Lower lobe of right lung (tissue), 2 donors: Measurements from ENCODE around the gene PSD2. TPM values are rescaled to one million over a fixed set of nuclear protein-coding genes. Genes with fewer than 3 reads are reported as not detected.

Source experiments
- ATAC-seq, 2 donors: fragments of 200-7000 bp; cut with Tn5 transposase; one replicate each; pipeline ENCODE4 v1.9.1; 2020 to 2022; ENCODE audit warnings: mild to moderate bottlenecking in 2 of 2, moderate library complexity in 2 of 2
- DNase-seq: peaks from one replicate; pipeline ENCODE4 v3.0.0-alpha.2; 2020
- H3K27ac ChIP-seq: fragments of 200-600 bp; one replicate; pipeline ENCODE4 v1.8.0; 2022
- H3K27me3 ChIP-seq: fragments of 200-600 bp; one replicate; pipeline ENCODE4 v1.8.0; 2022; ENCODE audit warnings: low read depth
- H3K36me3 ChIP-seq: fragments of 200-600 bp; one replicate; pipeline ENCODE4 v1.8.0; 2022; ENCODE audit warnings: mild to moderate bottlenecking
- H3K4me1 ChIP-seq: fragments of 200-600 bp; one replicate; pipeline ENCODE4 v1.8.0; 2022
- H3K4me3 ChIP-seq: fragments of 200-600 bp; one replicate; pipeline ENCODE4 v1.8.0; 2022; ENCODE audit warnings: mild to moderate bottlenecking
- H3K9me3 ChIP-seq: fragments of 200-600 bp; one replicate; pipeline ENCODE4 v1.8.0; 2022
- intact Hi-C: fragments of 100-400 bp; cut with DNase I; formaldehyde crosslinking; loops from one replicate; pipeline ENCODE4 v1.11.0; 2022
- long read RNA-seq: library from polyadenylated mRNA; unstranded; transcript quantifications from one replicate; pipeline ENCODE4 v2.0.0, GENCODE V29; 2021
- total RNA-seq: library from RNA; stranded (reverse); fragmentation: NEBNext Ultra II Directional; extraction: Animal tissue kit (Norgen Biotek cat#: 25700); gene quantifications from one replicate; pipeline ENCODE4 v1.2.1, GENCODE V29; 2021
- TF ChIP-seq, protein P1 (sequence below): fragments of 200-600 bp; IDR thresholded peaks from one replicate; pipeline ENCODE4 v1.8.0; 2022; ENCODE audit warnings: antibody characterized with exemption, mild to moderate bottlenecking
- donor health status: DM: no; HTN: yes; CAD: no; lungs with severe emphysema.

Gene PSD2
- total RNA-seq, result not detected
- long read RNA-seq, result 0 reads

DNA sequence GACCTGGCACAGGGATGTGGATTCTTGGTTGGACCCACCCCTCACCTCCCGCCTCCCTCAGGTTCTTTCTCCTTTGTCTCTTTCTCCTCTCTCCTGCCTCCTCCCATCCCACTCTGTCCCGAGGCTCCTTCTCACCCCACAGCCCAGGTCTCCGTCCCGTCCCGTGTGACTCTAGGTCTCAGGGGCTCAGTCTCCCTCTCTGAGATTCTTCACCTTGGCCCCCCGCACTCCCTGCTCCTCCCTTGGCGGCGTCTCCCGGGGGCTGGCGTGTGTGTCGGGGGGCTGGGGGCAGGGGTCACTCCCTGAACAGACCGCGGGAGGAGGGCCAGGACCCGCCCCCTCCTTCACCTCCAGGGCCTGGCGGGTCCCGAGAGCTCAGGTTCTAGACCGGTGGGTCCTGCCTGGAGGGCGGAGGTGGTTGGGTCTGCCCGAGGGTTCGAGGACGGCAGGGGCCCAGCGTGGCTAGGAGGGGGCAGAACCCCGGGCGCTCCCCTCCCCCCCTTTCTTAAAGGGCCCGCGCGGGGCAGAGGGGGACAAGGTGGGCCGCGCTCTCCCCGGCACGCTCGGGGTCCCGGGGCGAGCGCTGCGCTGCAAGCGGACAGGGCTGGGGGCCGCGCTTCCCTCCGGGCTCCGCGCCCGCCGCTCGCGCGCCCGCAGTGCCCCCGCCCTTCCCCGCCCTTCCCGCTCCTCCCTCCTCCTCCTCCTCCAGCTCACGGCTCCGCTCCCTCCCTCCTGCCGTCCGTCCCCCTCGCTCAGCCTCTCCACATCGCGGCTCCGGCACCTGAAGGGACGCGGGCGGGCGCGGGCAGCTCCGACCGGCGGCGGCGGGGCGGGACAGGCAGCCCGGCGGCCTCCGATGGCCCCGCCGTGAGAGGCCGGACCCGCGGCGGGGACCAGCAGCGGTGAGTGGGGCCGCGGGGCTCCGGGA, at the start of gene PSD2:
PSD2 (plus strand) TSS at position 735 of the 928 bp plus-strand sequence. CDS start 13,633 bp downstream, outside the sequence.
- peaks cover 18% of the 10 kb centered on the region for H3K4me1 ChIP-seq
- H3K9me3 ChIP-seq, result no peaks in the 10 kb centered on the region
- no peaks in the 10 kb centered on the region for H3K36me3 ChIP-seq
- TF ChIP-seq, protein P1, sequence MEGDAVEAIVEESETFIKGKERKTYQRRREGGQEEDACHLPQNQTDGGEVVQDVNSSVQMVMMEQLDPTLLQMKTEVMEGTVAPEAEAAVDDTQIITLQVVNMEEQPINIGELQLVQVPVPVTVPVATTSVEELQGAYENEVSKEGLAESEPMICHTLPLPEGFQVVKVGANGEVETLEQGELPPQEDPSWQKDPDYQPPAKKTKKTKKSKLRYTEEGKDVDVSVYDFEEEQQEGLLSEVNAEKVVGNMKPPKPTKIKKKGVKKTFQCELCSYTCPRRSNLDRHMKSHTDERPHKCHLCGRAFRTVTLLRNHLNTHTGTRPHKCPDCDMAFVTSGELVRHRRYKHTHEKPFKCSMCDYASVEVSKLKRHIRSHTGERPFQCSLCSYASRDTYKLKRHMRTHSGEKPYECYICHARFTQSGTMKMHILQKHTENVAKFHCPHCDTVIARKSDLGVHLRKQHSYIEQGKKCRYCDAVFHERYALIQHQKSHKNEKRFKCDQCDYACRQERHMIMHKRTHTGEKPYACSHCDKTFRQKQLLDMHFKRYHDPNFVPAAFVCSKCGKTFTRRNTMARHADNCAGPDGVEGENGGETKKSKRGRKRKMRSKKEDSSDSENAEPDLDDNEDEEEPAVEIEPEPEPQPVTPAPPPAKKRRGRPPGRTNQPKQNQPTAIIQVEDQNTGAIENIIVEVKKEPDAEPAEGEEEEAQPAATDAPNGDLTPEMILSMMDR, result no peak
- intact Hi-C loops, result no loop called here
- no peak for DNase-seq
- H3K27me3 ChIP-seq, result peaks cover 43% of the 10 kb centered on the region
- ATAC-seq, result no peak
- H3K4me3 ChIP-seq, result peak within 1 kb of the TSS; percentile 39
- no peak within 1 kb of the TSS for H3K27ac ChIP-seq

DNA sequence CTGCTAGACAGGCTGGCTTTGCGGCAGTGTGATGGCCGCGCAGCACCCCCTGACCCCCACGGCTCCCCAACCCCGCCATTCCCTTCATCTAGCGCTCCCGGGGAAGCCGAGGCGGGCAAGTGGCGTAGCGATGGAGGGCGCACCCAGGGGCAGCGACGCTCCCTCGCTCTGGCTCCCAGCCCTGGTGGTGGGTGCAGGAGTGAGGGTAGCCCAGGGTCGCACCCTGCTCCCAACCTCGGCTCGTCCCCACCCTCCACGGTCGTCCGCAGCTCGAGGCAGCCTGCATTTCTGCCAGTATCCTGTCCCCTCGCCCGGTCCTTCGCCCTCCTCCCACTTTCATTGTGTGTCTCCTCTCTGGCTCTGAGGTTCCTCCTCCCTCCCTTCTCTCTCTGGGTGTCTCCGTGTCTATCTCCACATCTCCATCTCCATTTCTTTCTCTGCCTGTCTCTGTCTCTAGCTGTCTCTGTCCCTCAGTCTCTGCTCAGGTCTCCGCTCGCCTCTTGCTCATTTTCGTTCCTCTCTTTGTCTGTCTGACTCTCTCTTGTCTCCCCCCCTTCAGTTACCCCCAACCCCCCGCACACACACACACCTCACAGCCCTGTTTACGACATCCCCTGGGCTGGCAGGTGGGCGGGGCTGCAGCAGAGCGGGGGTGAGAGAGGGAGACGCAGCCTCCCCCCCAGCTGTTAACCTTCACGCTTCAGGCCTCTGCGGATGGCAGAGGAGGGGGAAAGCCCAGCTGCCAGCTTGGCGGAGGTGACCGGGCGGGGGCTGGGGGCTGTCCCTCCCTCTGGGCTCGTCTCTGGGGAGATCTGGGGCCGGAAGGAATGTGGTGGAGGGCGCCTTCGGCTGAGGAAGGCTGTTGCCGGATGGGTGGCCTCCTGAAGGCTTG, 48.7 kb upstream of the PSD2 start:
- Histone ChIP-seq H3K4me1 (peaks cover 33% of the 10 kb centered on the region), H3K27ac (no peak overlapping the region), H3K9me3 (no peaks in the 10 kb centered on the region), H3K36me3 (no peaks in the 10 kb centered on the region), H3K4me3 (peak overlapping the region; percentile 53), H3K27me3 (peaks cover 45% of the 10 kb centered on the region)
- no peak for DNase-seq
- TF ChIP-seq, protein P1, result no peak
- ATAC-seq, result peak; percentile 45 to 47
- intact Hi-C loops, result no loop called here

DNA sequence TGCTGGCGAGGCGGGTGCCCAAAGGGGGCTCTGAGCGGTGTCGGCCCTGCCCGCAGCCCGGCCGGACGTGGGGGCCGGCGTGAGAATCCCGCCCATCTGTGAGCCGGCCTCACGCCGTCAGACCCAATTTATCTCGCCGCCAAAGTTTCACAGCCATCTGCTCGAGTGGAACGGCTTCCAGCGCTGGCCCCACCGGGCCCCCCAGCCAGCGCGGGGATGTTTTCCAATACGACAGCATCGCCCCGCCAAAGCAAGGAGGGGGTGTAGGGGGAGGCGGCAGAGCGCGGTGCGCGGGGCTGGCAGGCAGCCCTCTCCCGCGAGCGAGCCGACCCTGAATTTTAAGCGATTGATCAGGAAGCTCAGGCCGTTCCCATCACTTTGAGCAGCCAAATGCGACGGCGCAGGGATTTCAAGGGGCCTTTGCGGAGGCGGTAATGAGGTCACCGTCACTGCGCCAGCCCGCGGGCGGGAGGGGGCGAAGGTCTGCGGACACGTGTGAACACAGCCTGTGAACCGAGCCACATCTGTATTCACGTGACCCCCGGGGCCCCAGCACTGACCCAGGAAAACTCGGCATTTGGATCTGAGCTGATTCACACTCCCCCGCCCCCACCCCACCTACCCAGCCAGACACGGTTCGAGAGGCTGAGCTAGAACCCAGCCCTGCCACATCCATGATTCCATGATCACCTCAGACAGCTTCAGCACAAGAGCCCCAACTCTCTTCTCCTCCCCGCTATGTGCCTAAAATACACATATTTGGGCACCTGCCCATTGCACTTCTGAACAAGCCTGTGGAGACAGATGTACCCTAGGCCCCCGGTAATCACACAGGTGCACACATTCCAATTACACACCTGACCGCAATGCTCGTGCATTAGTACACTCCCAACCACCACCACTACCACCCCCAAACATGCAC, 47.8 kb upstream of the PSD2 start:
- peaks cover 33% of the 10 kb centered on the region for H3K4me1 ChIP-seq
- peak overlapping the region; percentile 53 for H3K4me3 ChIP-seq
- H3K27ac ChIP-seq, result no peak overlapping the region
- TF ChIP-seq, protein P1, result no peak
- no peaks in the 10 kb centered on the region for H3K36me3 ChIP-seq
- H3K9me3 ChIP-seq, result no peaks in the 10 kb centered on the region
- DNase-seq (peak; percentile 53), ATAC-seq (peak; percentile 11 to 41)
- intact Hi-C loops, result no loop called here
- H3K27me3 ChIP-seq, result peaks cover 49% of the 10 kb centered on the region

DNA sequence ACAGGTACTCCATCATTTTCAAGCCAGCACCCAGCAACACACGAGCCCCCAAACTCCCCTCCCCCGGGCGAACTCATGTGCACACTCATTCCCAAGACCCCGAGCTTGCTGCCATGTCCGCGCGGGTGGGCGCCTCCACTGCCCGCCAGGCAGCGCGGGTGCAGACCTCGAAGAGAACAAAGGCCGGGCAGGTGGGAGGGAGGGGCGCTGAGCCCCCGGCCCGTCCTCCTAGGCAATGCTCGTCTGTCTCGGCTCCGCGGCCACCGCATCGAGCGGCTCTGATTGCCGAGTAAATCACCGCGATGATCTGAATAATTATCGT, 47.1 kb upstream of the PSD2 start:
- H3K9me3 ChIP-seq, result no peaks in the 10 kb centered on the region
- H3K36me3 ChIP-seq, result no peaks in the 10 kb centered on the region
- DNase-seq (no peak), ATAC-seq (no peak)
- TF ChIP-seq, protein P1, result no peak
- H3K4me3 ChIP-seq, result no peak overlapping the region
- H3K27me3 ChIP-seq, result peaks cover 55% of the 10 kb centered on the region
- intact Hi-C loops, result no loop called here
- peaks cover 33% of the 10 kb centered on the region for H3K4me1 ChIP-seq
- H3K27ac ChIP-seq, result no peak overlapping the region

DNA sequence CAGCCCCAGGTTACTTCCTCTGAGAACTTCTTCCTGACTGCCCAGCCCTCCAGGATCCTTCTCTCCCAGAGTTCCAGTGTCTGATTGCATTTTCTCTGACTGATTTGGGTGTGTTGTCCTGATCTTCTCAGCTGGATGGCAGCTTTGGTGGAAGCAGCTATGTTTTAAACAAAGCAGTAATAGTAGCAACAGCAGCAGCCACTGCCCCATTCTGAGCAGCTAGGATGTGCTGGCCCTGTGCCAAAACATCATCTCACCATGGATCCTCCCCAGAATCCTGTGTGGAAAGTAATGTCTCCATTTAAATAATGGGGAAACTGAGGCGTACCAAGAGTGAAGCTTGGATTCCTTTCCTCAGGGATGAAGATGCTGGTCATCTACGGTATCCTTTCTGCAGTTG, 46.4 kb upstream of the PSD2 start:
- ATAC-seq (no peak), DNase-seq (no peak)
- H3K4me3 ChIP-seq, result no peak overlapping the region
- no peaks in the 10 kb centered on the region for H3K9me3 ChIP-seq
- peaks cover 63% of the 10 kb centered on the region for H3K27me3 ChIP-seq
- no peaks in the 10 kb centered on the region for H3K36me3 ChIP-seq
- H3K27ac ChIP-seq, result no peak overlapping the region
- TF ChIP-seq, protein P1, result no peak
- intact Hi-C loops, result no loop called here
- H3K4me1 ChIP-seq, result peaks cover 33% of the 10 kb centered on the region
